Right ventricle myocardium inferior (tissue), 1 donor: Measurements from ENCODE around the gene P2RX6. TPM values are rescaled to one million over a fixed set of nuclear protein-coding genes. Genes with fewer than 3 reads are reported as not detected.

Source experiments
- microRNA-seq: library from miRNA; unstranded; fragments of <30 nt; microRNA quantifications from one replicate; pipeline ENCODE4 v1.2.0, GENCODE V29; 2020
- total RNA-seq: library from RNA; stranded (reverse); fragmentation: NEBNext Ultra II Directional; extraction: Animal tissue kit (Norgen Biotek cat#: 25700); gene quantifications from one replicate; pipeline ENCODE4 v1.2.1, GENCODE V29; 2021
- donor health status: DM: no; HTN: yes; CAD: no; lungs with severe emphysema.

The P2RX6 gene
- total RNA-seq, 1 donor from 2014 or later, result 2.8 TPM

Small RNA genes lying within 50 kb of the gene (microRNA-seq; reads per million reads assigned to microRNA genes)
- not detected for gene MIR649

Other genes starting within 250 kb of the P2RX6 start
- gene SERPIND1, start 241.1 kb upstream of the P2RX6 start, total RNA-seq, result not detected
- 46.0 TPM for gene PI4KA, start 156.4 kb upstream of the P2RX6 start, total RNA-seq
- gene SNAP29, start 156.2 kb upstream of the P2RX6 start, total RNA-seq, result 22.8 TPM
- gene CRKL, start 97.8 kb upstream of the P2RX6 start, total RNA-seq, result 52.6 TPM
- gene AIFM3, start 47.9 kb upstream of the P2RX6 start, total RNA-seq, result 0.65 TPM
- gene LZTR1, start 32.9 kb upstream of the P2RX6 start, total RNA-seq, result 24.3 TPM
- 17.0 TPM for gene THAP7, start 13.0 kb upstream of the P2RX6 start, total RNA-seq
- 0.51 TPM for gene SLC7A4, start 17.4 kb downstream of the P2RX6 start, total RNA-seq
- gene LRRC74B, start 30.8 kb downstream of the P2RX6 start, total RNA-seq, result not detected